ENCODE results near the gene RNF213.
"Not testable (repeated sequence)": the region's sequence is repeated elsewhere in the genome, so short reads cannot be mapped to it uniquely, and the experiment has no call there.

The RNF213 gene

DNA sequence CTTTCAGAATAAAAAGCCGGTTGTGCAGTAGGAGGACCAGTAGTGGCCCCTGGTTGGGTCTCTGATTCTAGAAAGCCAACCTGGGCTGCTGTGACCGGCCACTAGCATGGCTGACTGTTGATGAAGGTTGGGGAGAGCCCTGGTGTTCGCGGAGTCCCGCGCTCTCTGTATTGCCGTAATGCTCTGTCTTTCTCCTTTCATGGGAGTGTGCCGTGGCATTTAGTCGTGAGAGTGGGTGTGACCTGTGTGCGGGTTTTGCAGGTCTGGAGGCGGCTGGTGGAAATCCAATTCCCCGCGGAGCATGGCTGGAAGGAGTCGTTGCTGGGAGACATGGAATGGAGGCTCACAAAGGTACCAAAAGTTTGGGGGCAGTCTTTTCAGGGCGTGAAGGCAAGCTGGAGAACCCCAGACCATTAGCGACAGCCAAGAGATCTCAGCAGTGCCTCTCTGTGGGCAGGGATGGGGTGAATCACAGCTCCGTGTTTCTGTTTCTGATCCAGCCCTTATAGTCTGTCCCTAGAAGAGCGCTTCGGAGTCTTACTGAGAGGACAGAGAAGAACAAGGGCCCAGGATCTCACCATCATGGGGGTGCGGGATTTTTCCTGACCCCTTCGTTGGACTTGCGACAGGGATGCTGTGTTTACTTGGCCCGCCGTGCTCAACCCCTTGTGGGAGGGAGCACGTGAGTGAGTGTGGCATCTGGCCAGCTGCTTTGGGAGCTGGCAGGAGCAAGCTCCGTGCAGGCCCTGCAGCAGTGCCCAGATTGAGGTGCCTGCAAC, 56.5 kb downstream of the RNF213 start:
- H3K4me3 ChIP-seq (ENCODE audit: low read depth, low read length): no peak overlapping the region

DNA sequence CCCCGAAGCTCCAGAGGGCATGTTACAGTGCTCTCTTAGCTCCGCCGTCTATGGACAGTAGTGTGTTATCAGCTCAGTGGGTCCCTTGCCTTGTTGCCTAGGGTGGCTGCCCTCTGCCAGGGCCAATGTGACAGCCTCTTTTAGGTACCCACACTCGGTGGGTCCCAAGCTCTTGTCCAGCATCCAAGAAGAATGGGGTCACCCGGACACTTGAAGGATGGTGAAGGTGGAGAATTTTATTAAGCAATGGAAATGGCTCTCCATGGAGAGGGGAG, 57.0 kb downstream of the RNF213 start:
- H3K4me3 ChIP-seq (ENCODE audit: low read depth, low read length): no peak overlapping the region

DNA sequence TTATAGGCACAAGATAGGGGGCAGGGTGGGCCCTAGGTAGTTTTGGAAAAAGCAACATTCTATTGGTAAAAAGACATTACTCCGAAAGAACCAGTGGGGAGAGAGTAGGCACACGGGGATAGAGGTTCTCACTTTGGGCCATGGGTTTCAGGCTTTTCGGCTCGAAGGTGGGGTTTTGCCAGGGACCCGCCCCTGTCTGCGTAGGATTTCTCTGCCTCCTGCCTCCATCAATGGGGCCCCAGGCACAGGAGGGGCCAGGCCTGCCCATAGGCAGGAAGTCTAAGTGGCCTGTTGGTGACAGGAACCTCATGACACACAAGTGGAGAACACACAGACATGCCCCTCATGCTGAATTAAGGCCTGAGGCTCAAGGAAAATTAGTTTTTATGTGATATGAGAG, 57.5 kb downstream of the RNF213 start:
- H3K4me3 ChIP-seq (ENCODE audit: low read depth, low read length): no peak overlapping the region

DNA sequence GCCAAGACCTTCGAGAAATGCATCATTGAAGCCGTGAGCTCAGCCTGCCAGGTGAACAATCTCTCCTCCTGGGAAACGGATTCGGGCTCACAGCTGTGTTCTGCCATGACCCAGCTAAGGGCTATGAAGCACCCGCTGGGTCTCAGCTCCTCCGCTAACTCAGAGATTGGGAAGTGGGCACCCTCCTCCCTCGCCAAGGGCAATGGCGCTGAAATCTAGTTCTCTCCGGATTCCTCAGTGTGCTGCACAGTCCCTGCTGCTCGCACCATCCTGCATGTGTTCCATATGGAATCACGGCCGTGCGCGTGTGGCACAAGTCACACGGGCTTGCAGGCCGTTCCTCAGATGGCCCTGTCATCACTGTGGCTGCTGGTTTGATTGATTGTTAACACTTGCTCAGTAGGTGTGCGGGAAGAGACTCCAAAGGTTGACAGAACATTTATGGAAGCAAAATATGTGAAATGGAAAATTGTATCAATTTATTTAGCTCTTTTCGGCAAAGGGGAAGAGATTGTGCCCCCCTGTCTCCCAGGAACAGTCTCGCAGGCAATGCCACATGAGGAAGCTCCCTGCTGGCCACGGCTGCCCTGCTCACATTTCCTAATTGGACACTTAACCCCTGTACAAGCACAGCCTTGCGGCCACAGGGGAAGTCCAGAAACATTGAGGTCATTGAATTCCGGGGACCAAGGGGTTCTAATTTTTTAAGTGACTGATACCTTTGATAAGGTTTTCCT, 58.8 kb downstream of the RNF213 start:
- H3K4me3 ChIP-seq (ENCODE audit: low read depth, low read length): no peak overlapping the region

DNA sequence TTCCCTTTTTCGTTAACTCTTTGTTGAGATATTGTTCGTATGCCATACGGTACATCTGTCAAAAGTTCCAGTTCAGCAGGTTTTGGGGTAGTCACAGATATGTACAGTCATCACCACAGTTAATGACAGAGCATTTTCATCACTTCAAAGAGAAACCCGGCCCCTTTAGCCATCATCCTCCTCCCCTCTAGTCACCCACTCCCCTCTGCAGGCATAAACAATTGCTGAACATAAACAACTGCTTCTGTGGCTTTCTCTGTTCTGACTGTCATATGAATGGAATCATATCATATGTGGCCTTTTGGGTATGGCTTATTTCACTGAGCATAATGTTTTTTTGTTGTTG, 59.3 kb downstream of the RNF213 start:
- H3K4me3 ChIP-seq (ENCODE audit: low read depth, low read length): no peak overlapping the region

DNA sequence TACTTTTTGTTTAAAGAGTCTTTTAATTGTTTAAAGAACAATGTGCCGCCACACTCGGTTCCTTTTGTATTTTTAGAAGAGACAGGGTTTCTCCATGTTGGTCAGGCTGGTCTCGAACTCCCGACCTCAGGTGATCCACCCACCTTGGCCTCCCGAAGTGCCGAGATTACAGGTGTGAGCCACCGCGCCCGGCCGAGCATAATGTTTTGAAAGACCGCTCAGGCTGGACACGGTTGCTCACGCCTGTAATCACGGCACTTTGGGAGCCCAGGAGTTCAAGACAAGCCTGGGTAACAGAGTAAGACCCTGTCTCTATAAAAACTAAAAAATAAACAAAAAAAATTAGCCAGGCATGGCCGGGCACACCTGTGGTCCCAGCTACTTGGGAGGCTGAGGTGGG, 59.8 kb downstream of the RNF213 start:
- H3K4me3 ChIP-seq (ENCODE audit: low read depth, low read length): no peak overlapping the region

DNA sequence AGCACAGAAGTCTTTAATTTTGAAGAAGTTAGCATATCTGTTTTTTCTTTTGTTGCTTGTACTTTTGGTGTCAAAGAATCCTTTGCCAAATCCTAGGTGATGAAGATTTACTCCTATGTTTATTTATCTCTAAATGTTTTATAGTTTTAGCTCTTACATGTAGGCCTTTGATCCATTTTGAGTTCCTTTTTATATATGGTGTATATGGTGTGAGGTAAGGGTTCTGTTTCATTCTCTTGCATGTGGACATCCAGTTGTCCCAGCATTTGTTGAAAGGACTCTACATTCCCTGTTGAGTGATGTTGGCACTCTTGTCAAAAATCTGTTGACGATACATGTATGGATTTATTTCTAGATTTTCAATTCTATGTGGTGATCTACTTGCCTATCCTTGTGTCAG, 62.2 kb downstream of the RNF213 start:
- no peak overlapping the region for H3K4me3 ChIP-seq (ENCODE audit: low read depth, low read length)

DNA sequence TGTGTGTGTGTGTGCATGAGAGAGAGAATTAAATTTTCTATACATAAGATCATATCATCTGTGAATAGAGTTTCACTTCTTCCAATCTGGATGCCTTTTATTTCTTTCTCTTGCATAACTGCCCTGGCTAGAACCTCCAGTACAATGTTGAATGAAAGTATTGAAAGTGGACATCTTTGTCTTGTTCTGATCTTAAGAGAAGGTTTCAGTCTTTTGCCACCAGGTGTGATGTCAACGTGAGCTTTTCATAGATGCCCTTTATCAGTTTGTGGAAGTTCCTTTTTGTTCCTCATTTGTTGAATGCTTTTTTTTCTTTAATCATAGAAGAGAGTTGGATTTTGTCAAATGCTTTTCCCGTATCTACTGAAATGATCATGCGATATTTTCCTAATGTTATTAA, 63.3 kb downstream of the RNF213 start:
- H3K4me3 ChIP-seq (ENCODE audit: low read depth, low read length): no peak overlapping the region

DNA sequence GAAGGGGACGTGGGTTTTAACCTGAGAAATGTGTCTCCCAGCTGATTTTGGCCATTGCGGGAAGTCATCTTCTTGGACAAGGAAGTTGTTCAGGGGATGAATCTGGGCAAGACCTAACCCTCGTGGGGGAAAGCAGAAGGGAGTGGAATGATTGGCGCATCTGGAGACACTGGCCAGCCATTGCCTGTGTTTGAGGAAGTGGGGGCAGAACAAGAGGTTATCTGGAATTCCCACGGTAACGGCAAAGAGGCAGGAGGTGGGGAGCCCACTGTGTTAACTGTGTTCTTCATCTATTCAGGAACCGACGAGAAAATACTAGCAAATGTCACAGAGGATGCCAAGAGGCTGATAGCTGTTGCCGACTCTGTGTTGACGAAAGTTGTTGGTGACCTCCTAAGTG, 66.9 kb downstream of the RNF213 start:
- H3K4me3 ChIP-seq (ENCODE audit: low read depth, low read length): no peak overlapping the region

DNA sequence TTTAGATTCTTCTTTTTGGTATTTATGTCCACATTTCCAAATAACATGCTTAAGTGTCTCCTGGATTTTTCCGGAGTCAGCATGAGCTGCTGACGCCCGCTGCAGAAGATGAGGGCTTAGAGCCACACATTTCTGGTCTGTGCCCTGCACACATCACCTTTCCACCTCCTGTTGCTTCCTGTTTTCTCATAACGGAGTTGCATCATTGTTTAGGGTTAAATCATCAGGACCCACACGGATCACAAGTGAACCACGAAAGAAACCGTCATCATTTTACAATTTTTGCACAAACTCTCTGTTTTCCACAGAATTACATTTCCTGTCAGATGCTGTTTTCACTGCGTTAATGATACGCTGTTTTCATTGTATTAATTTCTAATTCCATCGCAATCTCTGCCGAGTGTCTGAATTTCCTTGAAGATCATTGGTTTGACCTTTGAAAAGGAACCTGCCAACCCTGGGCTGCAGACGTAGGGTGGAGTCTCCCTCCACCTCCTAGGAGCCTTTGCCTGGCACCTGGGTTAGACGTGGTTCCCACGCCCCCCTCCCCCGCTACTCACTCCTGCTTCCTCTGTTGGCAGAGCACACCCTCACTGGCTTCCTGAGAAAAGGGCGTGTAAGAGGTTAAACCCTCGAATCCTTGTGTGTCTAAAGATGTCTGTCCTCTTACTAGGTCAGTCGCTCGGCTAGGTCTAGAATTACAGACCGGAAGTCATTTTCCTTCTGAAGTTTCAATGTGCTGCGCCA, 68.2 kb downstream of the RNF213 start:
- H3K4me3 ChIP-seq (ENCODE audit: low read depth, low read length): no peak overlapping the region

DNA sequence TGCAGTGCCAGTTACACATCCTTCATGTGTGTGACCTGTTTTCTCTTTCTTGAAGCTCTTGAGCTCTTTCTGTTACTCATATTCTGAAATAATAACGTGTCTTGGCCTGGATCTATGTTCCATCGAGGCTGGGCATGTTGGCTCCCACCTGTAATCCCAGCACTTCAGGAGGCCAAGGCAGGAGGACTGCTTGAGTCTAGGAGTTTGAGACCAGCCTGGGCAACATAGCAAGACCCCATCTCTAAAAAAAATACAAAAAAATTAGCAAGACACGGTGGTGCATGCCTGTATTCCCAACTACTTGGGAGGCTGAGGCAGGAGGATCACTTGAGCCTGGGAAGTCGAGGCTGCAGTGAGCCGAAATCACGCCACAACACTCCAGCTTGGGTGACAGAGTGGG, 68.8 kb downstream of the RNF213 start:
- not testable (repeated sequence) for H3K4me3 ChIP-seq (ENCODE audit: low read depth, low read length)

DNA sequence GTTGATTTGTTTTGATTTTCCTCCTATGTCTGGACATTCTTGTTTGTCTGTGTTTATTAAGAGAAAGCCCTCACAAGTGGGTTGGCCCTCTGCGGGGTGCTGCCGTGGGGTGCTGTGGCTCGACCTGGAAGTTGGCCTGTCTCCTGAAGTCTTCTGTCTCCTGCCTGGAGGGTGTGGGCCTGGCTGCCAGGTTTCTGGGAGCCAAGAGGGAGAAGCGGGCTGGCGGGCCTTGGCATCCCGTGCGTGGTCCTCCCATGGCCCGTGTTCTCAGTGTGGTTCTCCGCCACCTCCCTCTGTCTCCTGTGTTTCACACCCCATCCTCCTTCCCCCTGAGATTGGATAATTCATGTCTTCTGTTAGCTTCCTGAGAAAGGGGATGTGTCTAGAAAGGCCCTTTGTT, 69.6 kb downstream of the RNF213 start:
- no peak overlapping the region for H3K4me3 ChIP-seq (ENCODE audit: low read depth, low read length)

DNA sequence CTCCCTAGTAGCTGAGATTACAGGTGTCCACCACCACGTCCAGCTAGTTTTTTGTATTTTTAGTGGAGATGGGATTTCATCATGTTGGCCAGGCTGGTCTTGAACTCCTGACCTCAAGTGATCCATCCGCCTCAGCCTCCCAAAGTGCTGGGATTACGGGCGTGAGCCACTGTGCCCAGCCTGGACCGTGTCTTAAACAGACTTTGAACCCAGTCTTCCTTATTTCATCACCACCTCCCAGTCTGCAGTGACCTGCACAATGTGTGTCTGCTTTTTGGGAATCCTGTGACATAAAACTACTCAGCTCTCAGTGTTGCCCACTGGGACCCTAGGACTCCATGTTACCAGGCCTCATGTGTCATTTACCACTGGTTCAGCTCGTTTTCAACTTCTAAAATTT, 70.3 kb downstream of the RNF213 start:
- H3K4me3 ChIP-seq (ENCODE audit: low read depth, low read length): not testable (repeated sequence)

DNA sequence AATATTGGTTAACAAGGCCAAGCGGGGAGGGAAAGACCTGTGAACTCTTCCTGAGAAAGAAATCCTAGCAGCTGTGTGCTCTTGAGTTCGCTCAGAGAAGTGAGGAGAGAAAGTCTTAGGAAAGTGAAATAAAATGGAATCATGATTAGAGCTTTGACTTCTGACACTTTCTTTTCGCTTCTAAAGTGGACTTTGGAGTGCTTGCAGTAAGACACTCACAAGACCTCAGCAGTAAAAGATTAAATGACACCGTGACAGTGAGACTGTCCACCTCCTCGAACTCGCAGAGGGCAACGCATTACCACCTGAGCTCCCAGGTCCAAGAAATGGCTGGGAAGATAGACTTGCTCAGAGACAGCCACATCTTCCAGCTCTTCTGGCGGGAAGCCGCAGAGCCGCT, 71.2 kb downstream of the RNF213 start:
- H3K4me3 ChIP-seq (ENCODE audit: low read depth, low read length): no peak overlapping the region

DNA sequence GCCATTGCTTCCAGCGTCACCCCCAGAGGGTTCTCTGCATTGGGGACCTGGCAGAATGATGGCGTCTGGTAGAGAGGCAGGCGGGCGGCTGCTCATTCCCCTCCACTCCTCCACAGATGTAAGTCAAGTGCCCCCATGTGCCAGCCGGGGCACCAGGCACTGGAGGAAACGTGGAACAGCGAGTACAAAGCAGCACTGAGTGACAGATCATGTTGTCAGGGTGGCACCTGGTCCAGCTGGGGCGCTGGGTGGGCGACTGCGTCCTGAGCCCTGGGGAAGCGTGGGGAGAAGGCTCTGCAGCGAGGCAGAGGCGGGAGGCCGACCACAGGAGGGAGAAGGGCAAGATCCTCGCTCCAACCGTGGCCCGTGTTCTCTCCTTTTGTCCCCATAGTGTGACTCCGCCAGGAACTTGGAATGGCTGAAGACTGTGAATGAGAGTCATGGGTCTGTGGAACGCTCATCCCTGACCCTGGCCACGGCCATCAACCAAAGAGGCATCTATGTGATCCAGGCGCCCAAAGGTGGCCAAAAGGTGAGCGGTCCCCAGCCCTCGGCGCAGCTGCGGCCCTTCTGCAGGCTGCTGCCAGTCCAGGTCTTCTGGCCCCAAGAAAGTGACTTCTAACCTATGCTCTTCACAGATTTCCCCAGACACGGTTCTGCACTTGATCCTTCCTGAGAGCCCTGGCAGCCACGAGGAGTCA, 76.7 kb downstream of the RNF213 start:
- H3K4me3 ChIP-seq (ENCODE audit: low read depth, low read length): no peak overlapping the region

DNA sequence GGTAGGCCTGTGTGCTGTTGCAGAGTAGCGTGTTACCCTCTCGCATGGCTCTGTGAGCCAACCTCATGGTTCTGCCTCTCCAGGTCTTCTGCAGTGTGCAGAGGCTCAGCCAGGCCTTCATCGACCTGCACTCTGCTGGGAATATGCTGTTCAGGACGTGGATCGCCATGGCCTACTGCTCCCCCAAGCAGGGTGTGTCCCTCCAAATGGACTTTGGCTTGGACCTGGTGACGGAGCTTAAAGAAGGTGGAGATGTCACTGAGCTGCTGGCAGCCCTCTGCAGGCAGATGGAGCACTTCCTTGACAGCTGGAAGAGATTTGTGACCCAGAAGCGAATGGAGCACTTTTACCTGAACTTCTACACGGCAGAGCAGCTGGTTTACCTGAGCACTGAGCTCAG, 78.5 kb downstream of the RNF213 start:
- H3K4me3 ChIP-seq (ENCODE audit: low read depth, low read length): no peak overlapping the region

DNA sequence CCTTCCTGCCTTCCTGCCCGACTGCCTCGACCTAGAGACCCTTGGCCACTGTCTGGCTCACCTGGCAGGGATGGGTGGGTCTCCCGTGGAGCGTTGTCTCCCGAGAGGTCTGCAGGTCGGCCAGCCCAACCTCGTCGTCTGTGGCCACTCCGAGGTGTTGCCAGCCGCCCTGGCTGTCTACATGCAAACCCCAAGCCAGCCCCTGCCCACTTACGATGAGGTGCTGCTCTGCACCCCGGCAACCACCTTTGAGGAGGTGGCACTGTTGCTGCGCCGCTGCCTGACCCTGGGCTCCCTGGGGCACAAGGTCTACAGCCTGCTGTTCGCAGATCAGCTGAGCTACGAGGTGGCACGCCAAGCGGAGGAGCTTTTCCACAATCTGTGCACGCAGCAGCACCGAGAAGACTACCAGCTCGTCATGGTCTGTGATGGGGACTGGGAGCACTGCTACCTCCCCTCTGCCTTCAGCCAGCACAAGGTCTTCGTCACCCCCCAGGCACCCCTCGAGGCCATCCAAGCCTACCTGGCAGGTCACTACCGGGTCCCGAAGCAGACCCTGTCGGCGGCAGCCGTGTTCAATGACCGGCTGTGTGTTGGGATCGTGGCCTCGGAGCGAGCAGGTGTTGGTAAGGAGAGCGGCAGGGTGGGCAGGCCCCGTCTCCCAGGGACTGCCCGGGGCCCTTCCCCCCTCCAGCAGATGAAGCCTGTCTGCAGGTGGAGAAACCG, 79.2 kb downstream of the RNF213 start:
- H3K4me3 ChIP-seq (ENCODE audit: low read depth, low read length): no peak overlapping the region

DNA sequence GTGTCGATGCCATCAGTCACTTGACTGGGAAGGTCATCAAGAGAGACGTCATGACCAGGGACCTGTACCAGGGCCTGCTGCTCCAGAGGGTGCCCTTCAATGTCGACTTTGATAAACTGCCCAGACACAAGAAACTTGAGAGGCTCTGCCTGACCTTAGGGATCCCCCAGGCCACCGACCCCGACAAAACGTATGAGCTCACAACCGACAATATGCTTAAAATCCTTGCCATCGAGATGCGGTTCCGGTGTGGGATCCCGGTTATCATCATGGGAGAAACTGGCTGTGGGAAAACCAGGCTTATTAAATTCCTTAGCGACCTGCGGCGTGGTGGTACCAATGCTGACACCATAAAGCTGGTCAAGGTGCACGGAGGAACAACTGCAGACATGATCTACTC, 84.7 kb downstream of the RNF213 start:
- no peak overlapping the region for H3K4me3 ChIP-seq (ENCODE audit: low read depth, low read length)

DNA sequence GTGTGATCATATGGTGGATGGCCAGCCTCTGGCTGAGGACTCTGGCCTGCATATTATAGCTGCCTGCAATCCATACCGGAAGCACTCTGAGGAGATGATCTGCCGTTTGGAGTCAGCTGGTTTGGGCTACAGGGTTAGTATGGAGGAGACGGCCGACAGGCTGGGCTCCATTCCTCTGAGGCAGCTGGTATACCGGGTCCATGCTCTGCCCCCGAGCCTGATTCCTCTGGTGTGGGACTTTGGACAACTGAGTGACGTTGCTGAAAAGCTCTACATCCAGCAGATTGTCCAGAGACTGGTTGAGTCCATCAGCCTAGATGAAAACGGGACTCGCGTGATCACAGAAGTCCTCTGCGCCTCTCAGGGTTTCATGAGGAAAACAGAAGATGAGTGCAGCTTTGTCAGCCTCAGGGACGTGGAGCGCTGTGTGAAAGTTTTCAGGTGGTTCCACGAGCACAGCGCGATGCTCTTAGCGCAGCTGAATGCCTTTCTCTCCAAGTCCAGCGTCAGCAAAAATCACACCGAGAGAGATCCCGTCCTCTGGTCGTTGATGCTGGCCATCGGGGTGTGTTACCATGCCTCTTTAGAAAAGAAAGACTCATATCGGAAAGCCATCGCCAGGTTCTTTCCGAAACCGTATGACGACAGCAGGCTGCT, 85.3 kb downstream of the RNF213 start:
- no peak overlapping the region for H3K4me3 ChIP-seq (ENCODE audit: low read depth, low read length)

DNA sequence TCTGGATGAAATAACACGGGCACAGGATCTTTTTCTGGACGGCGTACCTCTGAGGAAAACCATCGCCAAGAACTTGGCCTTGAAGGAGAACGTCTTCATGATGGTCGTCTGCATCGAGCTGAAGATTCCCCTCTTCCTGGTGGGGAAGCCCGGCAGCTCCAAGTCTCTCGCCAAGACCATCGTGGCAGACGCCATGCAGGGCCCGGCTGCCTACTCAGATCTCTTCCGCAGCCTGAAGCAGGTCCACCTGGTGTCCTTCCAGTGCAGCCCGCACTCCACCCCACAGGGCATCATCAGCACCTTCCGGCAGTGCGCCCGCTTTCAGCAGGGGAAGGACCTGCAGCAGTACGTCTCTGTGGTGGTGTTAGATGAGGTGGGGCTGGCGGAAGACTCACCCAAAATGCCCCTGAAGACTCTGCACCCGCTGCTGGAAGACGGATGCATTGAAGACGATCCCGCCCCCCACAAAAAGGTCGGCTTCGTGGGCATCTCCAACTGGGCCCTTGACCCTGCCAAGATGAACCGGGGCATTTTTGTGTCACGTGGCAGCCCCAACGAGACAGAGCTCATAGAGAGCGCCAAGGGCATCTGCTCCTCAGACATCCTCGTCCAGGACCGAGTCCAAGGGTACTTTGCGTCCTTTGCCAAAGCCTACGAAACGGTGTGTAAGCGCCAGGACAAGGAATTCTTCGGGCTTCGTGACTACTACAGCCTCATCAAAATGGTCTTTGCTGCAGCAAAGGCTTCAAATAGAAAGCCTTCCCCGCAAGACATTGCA, 86.0 kb downstream of the RNF213 start:
- no peak overlapping the region for H3K4me3 ChIP-seq (ENCODE audit: low read depth, low read length)

Data from iPS-11a (cell line).